GOT3 (cell line): ENCODE results near the gene SPAG17.

ENCODE experiments used
- DNase-seq: peaks from one replicate; lab custom pipeline; 2025; ENCODE audit warnings: mixed read lengths; lab: John Stamatoyannopoulos, UW

Gene SPAG17

DNA sequence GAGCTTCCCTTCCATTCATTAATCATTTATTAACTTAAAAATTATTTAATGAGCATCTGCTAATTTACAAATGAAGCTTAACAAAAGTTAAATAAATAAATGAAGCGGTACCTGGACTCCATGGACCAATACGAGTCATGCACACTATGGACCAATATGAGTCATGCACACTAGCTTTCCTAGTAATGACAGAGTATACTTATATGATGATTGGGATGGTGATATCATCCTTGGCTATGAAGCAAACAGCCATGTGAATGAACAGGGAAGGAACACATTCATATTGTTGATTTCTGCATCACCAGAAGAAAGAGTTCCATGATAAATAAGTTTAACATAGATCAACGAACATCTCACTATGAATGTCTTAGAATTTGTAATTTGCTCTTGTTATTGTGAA, 109.9 kb downstream of the SPAG17 start:
- DNase-seq, result no peak

DNA sequence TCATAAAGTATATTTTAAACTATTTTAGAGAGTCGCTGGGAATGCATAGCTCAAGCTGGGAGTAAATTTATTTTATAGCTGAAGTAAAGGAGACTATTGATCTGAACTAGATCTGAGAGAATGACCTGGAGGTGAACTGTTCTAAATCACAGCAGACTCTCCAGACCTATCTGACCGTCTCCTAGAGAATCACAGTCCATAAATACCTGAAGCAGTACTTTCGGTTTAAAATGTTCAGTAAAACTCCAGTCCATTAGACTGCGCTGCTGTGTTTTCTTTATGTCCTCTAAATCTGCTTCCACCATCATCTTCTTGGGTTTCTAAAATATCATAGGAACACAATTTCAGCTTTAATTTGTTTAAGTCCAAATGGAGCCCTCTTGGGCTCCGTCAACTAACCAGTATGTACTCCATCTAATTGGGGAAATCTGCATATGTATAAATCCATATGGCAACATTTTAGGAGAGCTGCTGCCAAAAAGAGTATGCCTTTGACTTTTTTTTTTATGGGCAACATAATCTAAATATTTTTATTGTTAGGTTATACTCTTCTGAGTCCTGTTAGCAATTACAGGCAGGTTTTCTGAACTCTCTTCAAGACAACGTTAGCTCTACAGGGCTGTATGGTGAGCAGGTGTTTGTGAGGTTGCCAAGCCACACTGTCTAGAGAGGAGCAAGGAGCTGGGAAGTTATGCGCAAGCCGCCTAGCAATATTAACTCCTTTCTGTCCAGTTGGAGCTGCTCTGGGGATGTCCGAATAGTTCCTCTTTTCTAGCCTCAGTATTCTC, 111.2 kb downstream of the SPAG17 start:
- no peak for DNase-seq

DNA sequence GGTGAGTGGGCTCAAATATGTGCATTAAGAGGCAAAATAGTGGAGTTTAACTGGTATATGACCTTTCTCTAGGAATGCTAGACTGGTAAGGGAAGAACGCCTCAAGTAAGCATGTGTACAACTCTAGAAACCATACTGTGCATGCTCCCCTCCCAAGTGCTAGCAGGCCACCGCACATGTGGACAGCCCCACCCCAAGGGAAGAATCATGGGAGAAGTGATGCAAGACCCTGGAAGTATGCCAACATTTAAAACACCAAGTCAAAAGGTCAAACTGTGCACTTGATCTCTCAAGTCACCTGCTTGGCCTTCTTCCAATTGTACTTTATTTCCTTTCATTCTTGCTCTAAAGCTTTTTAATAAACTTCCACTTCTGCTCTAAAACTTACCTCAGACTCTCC, 135.0 kb downstream of the SPAG17 start:
- no peak for DNase-seq

DNA sequence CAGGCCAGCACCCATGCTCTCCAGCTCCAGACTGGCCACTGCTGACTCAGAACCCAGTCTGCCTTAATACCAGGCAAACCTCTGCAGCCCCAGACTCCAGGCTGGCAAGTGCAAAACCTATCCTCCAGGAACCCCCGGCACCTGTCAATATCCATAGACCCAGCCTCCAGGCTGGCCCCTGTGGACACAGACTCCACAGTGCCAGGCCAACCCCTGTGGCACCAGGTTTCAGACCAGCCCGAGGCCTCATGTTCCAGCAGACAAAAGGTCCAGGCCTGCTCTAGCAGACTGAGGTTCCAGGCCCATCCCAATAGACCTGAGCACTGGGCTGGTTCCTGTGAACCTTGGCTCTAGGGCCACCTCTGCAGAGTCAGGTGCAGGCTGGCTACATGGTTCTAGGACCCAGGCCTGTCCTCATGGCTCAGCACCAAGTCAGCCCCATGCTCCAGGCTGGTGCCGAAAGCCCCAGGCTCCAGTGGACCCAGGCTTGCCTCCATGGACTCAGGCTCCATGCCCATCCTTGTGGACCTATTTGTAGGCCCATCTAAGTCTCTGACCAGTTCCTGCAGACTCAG, 137.3 kb downstream of the SPAG17 start:
- no peak for DNase-seq

DNA sequence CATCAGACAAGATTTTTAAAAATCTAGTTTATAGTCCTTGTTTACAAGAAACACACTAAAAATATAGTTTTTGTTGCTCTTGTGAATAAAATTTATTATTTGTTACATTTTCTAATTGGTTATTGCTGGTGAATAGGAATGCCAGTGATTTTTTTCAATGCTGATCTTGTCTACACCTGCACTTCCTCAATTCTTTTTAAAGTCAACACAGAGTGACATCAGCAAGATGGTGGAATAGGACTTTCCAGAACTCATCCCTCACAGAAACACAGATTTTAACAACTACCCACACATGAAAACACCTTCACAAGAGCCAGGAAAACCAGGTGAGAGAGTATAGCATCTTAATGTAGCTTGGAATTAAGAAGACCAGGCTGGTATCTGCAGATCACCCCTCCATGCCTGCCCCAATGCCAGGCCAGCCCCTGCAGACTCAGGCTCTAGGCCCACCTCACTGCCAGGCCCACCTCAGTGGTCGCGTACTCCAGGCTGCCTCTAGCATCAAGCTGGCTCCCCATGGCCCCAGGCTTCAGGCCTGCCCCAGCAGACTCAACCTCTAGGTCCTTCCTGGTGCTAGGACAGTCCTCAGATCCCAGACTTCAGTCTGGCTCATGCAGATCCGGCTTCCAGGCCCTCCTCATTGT, 137.9 kb downstream of the SPAG17 start:
- no peak for DNase-seq

DNA sequence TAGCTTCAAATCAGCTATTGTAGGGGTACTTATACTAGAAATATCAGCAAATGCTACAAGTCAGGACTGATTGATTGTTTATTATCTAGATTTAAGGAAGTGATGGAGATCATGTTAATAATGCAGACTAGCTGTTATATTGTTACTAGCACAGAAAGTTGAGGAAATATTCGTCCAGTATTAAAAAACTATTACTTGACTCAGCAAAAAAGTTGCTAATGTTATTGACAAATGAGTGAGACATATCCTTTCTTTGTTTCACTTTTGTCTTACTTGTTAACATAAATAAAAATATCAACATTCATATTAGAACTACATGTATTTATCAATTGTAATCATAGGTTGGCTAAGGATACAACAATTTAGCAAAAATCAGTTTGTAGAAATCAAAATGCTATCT, 141.4 kb downstream of the SPAG17 start:
- DNase-seq, result no peak

DNA sequence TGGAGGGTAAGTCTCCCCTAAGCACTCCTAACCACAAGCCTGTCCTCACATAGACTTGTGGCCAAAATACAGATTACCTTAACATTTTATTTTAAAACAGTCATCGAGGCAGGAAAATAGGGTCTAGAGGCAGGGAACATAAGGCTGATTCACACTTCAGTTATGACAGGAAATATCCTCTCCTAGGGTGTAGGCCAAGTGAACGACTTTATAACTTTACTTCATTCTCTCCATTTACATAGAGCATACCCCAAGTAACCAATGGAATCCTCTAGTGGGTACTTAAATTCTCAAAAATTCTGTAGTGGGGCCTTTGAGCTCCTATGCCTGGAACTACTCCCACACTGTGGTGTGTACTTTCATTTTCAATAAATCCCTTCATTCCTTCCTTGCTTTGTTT, 142.5 kb downstream of the SPAG17 start:
- DNase-seq, result no peak

DNA sequence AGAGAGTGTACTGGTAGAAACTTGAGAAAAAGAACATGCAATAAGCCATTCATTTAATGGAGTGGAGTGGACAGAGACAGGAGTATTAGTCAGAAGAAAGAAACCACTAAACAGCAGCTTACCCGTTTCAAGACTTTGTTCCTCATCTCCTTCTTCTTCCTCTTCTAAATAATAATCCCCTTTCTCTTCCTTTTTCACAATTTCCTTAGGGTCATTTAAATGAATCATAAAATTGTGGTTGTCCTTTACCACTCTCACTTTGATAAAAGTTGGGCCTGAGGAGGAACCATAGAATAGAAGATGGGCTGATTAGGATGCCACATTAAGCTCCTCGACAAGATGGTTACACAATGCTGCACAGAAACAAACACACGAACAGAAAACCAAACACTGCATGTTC, 145.9 kb downstream of the SPAG17 start:
- no peak for DNase-seq

DNA sequence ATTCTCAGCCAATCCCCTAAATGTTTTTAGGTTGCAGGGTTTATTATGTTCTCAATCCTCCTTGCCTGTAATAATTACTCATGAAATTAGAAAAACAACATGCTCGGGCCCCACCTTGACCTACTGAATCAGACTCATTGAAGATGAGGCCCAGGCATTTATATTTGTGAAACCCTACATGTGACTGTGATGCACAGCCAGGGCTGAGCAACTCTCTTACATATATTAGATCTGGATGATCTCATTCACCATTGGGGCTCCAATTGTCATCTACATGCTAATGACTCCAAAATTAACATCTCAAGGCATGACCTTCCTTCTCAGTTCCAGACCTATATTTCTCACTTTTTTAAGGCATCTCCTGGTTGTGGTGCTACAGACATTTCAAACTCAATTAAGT, 152.1 kb downstream of the SPAG17 start:
- no peak for DNase-seq

DNA sequence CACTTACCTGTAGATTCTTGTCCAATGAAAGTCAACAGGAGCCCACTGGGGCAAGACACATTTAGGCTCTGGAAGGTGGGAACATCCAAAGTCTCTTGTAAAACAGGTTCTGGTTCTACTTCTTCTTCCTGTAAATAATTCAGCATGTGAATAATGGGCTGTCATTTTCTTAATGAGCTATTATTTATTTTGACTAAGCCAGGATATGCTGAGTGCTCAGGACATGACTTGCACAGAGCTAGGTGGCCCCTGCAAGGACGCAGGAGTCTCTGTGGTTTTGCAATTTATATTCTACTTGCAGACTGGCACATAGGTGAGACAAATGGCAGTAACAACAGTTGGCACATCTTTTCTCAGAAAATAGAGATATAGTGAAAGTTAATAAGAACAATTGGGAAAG, 156.8 kb downstream of the SPAG17 start:
- no peak for DNase-seq

DNA sequence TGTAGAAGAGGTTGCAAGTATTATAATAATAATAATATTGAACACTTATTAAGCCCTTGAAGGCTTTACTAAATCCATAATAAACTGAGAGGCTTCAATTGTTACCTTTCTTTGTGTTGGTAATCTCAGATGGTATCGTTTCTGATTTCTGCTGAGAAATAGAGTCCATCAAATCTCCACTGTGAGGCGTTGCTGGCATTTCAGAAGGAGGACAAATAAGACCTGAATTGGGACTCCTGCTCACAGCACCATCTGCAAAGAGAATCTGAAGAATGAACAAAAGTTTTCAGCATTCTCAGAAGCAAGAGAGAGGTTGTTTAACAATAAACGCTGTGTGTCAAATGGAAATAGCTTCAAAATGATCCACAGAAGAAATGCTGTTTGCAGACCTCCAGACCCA, 161.8 kb downstream of the SPAG17 start:
- no peak for DNase-seq

DNA sequence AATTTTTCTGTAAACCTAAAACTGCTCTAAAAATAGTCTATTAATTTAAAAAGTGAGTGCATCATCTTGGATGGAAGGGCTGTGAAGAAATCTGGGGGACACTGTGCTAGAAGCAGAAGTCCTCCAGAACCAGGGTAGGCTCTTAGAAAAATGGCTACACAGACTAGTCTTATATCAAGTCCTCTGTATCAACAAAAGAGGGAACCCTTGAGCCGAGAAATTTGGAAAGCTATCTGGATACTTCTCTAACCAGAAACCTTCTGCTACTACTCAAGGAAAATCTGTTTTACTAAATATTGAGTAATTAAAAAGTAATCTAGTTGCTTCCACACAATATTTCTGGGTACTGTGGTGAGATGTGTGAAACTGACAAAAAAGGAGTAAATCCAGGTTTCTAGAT, 163.4 kb downstream of the SPAG17 start:
- DNase-seq, result no peak

DNA sequence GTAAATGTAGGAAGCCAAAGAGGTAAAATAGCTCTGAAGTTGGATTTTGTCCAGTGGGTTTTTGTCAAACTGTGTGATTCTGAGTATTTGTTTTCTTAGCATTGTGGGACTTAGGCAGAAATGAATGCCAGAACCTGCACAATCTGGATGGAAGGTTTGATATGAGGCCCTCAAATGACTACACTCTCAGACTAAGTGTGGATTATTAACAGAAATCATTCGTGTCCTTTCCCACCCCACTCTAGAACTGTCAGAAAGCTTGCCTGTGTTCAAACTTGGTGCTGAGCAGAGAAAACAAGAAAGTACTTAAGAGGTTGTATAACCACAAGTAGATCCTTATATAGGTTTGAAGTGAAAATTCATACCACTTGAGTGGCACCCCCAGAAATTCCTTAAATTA, 167.0 kb downstream of the SPAG17 start:
- no peak for DNase-seq

DNA sequence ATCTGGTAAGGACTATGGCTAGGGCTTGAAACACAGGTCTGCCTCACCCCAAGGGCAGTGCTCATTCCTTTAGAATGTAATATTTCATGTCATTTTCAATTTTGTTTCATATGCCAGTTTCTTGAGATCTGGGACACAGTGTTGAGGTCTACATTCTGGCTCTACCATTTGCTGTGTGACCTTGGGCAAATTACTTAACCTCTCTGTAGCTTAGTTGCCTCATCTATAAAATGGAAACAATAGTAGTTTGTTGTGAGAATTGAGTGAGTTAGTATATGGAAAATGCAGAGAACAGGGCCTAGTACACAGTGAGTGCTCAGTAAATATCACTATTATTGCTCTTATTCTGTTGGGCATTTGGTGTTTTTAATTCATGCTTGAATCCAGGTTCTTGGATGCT, 171.1 kb downstream of the SPAG17 start:
- no peak for DNase-seq

DNA sequence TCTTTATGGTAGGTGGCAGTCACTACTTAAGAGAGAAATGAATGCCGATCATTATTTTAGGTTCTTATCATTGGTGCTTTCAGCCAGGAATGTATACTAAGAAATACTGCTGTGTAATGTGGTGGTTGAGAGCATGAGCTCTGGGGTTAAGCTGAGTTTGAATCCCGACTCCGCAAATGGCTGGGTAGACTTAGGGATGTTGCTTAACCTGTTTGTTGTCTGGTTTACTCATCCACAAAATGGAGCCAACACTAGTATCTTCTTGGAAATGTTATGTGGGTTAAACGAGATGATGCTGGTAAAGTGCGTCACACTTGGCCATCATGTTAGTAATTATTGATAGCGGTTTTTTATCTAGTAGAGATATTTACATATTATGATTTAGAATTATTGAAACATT, 171.7 kb downstream of the SPAG17 start:
- no peak for DNase-seq

DNA sequence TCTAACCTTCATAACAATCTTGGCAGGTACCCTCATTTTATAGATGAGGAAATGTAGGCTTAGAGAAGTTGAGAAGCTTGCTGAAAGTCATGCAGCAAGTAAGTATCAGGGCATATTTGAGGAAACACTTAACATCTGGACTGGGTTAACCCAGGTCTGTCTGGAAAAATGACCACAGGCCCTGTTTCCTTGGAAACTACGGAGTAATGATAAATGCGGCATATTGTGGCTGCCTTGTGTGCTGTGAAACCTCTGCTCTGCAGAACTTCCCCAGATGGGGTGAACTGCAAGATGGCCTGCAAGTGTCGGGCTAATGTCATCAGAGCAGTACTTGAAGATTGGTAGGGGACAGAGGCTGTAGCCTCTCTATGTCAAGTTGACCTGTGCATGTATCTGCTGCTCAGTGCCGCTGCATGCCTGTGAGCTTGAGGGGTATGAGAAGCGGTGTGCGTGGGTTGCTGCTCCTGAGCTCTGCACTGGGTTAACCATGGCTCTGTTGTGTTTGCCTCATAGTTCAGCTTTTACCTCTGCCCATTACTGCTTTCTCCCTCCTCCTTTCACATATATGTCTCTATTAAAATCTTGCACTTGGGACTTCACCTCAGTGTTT, 172.4 kb downstream of the SPAG17 start:
- no peak for DNase-seq

DNA sequence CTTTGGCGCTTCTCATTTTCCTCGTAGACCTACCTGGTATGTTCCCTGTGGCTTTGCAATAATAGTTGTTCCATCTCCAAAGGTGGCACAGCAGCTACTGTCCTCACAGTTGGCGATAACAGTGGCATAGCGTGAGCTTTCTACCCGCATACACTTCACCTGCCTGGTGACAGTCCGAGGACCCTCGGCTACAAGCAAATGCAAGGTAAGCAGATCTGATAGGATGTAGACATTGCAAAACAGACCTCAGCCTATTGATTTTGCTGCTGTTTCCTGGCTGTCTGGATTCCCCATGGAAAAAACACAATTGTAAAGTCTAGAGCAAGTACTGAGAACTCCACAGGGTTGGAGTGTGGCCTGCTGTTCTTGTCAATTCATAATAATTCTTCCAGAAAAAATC, 177.0 kb downstream of the SPAG17 start:
- no peak for DNase-seq

DNA sequence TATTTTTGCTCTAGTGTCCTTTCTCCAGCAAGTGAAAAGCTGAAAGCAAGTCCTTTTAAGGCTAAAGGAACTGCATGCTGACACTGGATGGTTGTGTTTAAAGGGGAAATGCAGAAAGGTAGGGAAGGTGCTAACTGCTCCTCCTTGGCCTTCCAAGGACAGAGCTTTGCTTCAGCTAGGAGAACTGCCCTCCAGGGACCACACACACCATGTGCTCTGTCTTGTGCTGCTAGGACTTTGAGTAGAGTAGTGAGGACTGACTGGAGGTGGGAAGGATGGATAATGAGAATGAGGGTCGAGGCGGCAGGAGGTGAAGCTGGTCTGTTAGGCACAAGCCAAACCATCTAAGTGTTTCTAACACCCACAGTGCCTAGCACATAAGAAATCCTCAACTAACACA, 177.6 kb downstream of the SPAG17 start:
- DNase-seq, result no peak

DNA sequence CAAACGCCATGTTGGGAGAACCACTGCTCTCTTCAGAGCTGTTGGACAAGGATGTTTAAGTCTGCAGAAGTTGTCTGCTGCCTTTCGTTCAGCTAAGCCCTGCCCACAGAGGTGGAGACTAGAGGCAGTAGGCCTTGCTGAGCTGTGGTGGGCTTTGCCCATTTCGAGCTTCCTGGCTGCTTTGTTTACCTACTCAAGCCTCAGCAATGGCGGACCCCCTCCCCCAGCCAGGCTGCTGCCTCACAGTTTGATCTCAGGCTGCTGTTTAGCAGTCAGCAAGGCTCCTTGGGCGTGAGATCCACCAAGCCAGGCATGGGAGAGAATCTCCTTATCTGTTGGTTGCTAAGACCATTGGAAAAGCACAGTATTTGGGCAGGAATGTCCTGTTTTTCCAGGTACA, 180.7 kb downstream of the SPAG17 start:
- no peak for DNase-seq

DNA sequence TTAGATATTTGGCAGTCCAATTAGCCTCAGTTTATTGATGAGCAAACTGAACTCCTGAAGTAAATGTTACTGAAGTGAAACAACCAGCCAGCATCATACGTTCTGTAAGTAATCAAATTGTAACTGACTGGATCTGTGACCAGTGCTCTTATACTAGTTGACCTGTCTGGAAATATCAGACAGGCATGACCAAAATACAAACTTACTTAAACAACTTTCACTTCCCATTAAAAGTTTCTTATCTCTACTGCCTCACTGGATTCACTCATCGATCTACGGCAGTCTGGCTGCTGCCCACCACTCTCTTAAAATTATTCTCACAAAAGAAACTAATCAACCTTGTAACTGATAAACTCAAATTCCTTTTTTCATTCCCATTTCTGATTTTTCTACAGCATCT, 199.1 kb downstream of the SPAG17 start:
- no peak for DNase-seq

DNA sequence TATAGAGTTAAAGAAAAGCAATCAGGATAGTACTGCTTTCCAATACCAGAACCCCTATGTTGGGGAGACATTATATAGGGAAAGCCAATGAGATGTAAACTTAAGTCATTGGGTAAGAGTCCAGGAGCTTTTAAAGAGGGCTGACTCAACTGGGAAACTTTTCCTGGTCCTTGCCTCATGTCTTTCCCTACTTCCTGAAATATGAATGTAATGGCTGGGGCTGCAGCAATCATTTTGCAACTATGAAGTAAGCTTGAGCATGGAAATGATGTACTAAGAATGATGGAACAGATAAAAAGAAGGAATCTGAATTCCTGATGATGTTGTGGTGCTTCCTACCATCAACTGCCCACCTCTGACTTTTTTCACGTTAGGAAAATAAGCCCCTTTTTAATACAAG, 199.8 kb downstream of the SPAG17 start:
- no peak for DNase-seq

DNA sequence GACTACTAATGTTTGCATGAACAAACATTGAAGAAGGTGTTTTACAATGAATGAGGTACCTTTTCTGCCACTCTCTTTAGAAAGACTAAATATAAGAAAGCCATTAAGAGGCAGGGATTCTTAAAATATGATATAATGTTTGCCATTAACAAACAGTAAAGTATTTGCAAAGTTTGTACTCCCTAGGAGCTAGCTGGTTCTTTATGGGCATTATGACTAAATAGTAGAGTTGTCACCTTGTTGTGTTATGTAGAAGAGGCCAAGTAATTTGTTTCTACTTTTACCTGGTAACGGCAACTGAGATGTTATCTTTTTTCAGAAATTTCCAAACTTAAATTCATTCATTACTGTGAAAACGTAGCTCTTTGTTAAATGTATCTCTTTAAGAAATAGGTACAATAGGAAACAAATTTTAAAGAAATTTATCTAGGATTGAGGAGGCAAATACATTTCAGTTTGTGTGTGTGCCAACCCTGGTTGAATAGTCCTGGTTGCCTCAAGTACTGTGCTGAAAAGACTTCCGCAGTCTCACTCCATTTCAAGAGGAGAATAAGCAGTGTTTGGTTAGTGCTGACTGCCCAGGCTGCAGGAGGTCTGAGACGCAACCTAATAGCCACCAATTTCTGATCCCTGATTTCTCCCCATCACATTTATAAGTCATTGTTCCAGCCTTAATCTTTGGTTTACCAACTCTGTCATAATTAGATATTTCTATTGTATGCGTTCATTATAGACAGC, 203.4 kb downstream of the SPAG17 start:
- DNase-seq, result no peak
